ENCODE data around the gene VTI1B.

DNA sequence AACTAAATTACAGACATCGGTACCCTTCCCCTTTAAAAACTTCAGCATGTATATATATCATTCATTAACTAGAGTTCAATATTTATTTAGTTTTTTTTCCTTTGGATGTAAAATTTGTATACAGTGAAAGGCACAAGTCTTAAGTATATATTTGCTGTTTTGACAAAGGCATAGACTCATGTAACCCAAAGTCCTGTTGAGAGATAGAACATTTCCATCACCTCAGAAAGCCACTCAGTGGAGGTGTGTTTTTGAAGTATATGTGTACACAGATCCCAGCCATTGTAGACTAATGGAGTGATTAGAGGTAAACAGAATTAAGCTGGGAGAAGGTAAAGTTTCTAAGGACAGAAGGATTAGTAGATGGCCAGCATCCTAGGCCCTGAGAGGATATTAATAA is 42.6 kb upstream of the VTI1B start:
- TF ChIP-seq, protein P1, sequence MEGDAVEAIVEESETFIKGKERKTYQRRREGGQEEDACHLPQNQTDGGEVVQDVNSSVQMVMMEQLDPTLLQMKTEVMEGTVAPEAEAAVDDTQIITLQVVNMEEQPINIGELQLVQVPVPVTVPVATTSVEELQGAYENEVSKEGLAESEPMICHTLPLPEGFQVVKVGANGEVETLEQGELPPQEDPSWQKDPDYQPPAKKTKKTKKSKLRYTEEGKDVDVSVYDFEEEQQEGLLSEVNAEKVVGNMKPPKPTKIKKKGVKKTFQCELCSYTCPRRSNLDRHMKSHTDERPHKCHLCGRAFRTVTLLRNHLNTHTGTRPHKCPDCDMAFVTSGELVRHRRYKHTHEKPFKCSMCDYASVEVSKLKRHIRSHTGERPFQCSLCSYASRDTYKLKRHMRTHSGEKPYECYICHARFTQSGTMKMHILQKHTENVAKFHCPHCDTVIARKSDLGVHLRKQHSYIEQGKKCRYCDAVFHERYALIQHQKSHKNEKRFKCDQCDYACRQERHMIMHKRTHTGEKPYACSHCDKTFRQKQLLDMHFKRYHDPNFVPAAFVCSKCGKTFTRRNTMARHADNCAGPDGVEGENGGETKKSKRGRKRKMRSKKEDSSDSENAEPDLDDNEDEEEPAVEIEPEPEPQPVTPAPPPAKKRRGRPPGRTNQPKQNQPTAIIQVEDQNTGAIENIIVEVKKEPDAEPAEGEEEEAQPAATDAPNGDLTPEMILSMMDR (IDR thresholded peaks at IDR 0.05), result no peak
- no peak for TF ChIP-seq POLR2A (IDR thresholded peaks at IDR 0.05)
- TF ChIP-seq EP300 (IDR thresholded peaks at IDR 0.05), result no peak

Measured in tibial nerve (tissue), 4 donors.